ENCODE results near the gene CEACAM3. TPM values are rescaled to one million over a fixed set of nuclear protein-coding genes. Genes with fewer than 3 reads are reported as not detected.

CEACAM3 gene
- total RNA-seq, 1 donor from 2014 or later: 3.4 TPM

GRCh38 chr19:41844601-41845000 is 48.2 kb downstream of the CEACAM3 start, which contains the start of gene LYPD4:
Gene LYPD4, minus strand, starts transcription at chr19:41844683. Its CDS starts 5,398 bp downstream, at chr19:41839285.
- DNase-seq (ENCODE audit: low spot score): no peak

GRCh38 chr19:41845001-41845050 is 48.4 kb downstream of the CEACAM3 start, which contains the start of gene DMRTC2:
Gene DMRTC2, plus strand, starts transcription at chr19:41845042. Its CDS starts 2,387 bp downstream, at chr19:41847429.
- DNase-seq (ENCODE audit: low spot score): no peak

DNA sequence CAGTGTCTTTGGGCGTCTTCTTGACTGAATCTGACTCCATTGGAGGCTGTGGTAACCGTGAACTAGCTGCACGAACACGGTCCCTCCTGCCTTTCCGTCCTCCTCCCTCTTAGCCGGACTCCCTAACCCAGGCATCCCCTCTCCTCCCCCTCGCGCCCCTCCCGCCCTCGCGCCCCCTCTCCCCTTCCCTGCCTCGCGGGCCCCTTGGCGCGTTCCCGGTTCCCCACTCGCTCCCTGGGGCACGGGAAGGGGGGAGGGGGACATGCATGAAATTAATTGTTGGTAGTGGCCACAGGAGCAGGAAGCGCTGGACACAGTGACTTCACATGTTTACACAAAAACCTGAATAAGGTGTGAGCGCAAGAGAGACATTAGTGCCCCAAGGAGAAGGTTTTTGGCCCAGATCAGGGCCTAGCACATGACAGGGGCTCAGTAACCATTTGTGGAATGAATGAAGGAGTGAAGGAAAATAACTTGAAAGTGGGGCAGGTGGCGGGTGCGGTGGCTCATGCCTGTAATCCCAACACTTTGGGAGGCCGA is 48.7 kb downstream of the CEACAM3 start:
- DNase-seq (ENCODE audit: low spot score): no peak

DNA sequence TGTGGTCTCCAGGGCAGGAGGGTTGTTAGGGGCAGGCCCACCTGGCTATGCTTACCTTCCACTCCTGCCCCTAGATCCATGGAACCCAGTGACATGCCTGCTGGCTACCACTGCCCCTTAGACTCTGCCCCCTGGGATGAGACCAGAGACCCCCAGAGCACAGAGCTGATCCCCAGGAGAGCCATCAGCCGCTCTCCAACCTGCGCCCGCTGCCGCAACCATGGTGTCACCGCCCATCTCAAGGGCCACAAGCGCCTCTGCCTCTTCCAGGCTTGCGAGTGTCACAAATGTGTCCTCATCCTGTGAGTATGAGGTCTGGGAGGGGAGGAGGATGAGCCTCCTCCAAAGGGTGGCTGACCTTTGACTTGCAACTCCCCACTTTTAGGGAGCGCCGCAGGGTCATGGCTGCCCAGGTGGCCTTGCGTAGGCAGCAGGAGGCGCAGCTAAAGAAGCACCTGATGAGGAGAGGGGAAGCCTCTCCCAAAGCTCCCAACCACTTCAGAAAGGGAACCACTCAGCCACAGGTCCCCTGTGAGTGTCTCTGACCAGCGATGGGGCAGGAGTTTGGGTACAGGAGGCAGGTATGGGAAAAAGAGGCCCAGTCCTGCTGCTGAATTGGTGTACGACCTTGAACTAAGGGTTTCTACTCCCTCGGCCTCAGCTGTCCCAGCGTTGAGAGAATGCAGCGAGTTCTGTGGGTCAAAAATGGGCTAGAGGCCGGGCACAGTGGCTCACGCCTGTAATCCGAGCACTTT is 51.1 kb downstream of the CEACAM3 start:
- no peak for DNase-seq (ENCODE audit: low spot score)

DNA sequence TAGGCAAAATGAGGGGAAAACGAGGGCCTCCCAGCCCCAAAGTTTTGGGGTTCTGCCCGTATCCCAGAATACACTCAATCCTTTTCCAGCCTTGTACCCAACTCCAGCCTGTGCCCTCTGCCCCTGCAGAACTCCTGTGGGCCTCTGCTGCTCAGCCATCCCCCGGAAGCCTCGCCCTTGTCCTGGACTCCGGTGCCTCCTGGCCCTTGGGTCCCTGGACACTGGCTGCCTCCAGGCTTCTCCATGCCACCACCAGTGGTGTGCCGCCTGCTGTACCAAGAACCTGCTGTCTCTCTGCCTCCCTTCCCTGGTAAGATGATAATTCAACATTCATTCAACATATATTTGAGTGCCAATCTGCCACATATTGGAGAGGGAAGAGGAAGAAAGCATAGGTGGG is 52.3 kb downstream of the CEACAM3 start:
- DNase-seq (ENCODE audit: low spot score): no peak

GRCh38 chr19:41849067-41849466 is 52.7 kb downstream of the CEACAM3 start:
- DNase-seq (ENCODE audit: low spot score): no peak

GRCh38 chr19:41850381-41850780 is 54.0 kb downstream of the CEACAM3 start:
- DNase-seq (ENCODE audit: low spot score): no peak

DNA sequence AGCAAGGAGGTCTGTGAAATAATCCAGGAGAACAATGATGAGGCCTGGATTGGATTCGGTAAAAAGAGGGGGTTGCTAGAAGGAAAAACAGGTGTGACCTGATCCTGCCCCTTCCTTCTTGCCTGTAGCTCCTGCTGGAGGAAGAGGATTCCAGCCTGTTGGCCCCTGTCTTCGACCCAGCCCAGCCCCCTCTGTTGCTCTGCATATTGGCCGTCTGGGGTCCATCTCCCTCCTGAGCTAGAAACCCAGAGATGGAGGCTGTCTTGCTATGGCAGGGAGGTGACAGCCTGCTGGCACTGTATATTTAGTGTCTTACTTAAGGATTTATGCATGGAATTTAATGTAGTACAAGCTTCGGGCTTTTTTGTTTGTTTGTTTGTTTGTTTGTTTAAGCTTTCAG is 55.1 kb downstream of the CEACAM3 start:
- no peak for DNase-seq (ENCODE audit: low spot score)

- no peak for DNase-seq (ENCODE audit: low spot score)
Measured at GRCh38 chr19:41853344-41853743, 57.0 kb downstream of the CEACAM3 start.

DNA sequence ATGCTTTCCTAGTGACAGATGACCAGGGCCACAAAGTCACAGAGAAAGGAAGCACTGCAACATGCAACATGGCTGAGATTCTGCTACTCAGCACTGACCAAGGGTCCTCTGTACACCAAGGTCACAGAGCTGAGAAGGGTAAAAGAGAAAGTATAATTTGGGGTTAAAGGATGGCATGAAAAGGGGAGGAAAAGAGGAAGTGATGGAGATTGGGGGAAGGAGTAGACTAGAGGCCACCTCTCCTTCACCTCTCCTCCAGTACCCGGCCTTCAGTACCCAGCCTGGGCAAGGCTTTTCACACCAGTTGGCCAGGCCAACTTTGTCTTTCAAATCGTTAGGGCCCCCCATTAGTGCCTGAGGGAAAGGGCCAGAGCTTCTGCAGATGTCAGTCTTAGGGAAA is 57.4 kb downstream of the CEACAM3 start:
- DNase-seq (ENCODE audit: low spot score): no peak

DNA sequence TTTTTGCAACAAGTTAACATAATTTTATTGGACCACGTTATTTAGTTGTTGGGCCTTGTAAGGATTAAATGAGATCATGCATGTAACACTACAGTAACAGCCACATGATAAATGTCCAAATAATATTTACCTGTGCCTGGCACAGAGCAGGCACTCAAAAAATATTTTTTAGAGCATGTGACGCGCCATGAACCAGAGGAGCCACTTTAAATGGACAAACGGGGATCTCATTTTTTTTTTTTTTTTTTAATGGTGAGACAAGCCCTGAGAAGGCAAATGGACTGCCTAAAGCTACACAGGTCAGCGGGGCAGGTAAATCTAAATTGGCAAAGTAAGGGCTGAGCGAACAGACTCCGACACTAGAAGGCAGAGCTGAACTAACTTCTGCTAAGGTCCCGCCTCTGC is 62.8 kb downstream of the CEACAM3 start:
- no peak for DNase-seq (ENCODE audit: low spot score)

GRCh38 chr19:41859618-41860418 is 63.4 kb downstream of the CEACAM3 start, which contains the start of gene RPS19:
Gene RPS19, plus strand, starts transcription at chr19:41860255. Its CDS starts 520 bp downstream, at chr19:41860775.
- DNase-seq (ENCODE audit: low spot score): peak; percentile 100

- peak; percentile 20 for DNase-seq (ENCODE audit: low spot score)
Measured at GRCh38 chr19:41860419-41861115, 64.2 kb downstream of the CEACAM3 start.

Other genes starting within 250 kb of the CEACAM3 start
- gene CEACAM21, start 220.4 kb upstream of the CEACAM3 start, total RNA-seq (ENCODE audit: insufficient read depth, low replicate concordance): not detected
- gene CEACAM4, start 169.5 kb upstream of the CEACAM3 start, total RNA-seq (ENCODE audit: insufficient read depth, low replicate concordance): not detected
- 3.6 TPM for gene CEACAM7, start 108.3 kb upstream of the CEACAM3 start, total RNA-seq (ENCODE audit: insufficient read depth, low replicate concordance)
- 1.2 TPM for gene CEACAM5, start 88.0 kb upstream of the CEACAM3 start, total RNA-seq (ENCODE audit: insufficient read depth, low replicate concordance)
- gene CEACAM6, start 41.1 kb upstream of the CEACAM3 start, total RNA-seq (ENCODE audit: insufficient read depth, low replicate concordance): 2.2 TPM
- gene LYPD4, start 48.1 kb downstream of the CEACAM3 start, total RNA-seq (ENCODE audit: insufficient read depth, low replicate concordance): not detected
- 2.9 TPM for gene DMRTC2, start 48.5 kb downstream of the CEACAM3 start, total RNA-seq (ENCODE audit: insufficient read depth, low replicate concordance)
- gene RPS19, start 63.7 kb downstream of the CEACAM3 start, total RNA-seq (ENCODE audit: insufficient read depth, low replicate concordance): 1,124 TPM
- gene CD79A, start 80.7 kb downstream of the CEACAM3 start, total RNA-seq (ENCODE audit: insufficient read depth, low replicate concordance): not detected
- 30.3 TPM for gene ARHGEF1, start 86.6 kb downstream of the CEACAM3 start, total RNA-seq (ENCODE audit: insufficient read depth, low replicate concordance)
- not detected for gene ERFL, start 131.9 kb downstream of the CEACAM3 start, total RNA-seq (ENCODE audit: insufficient read depth, low replicate concordance)
- 146 TPM for gene RABAC1, start 162.7 kb downstream of the CEACAM3 start, total RNA-seq (ENCODE audit: insufficient read depth, low replicate concordance)
- 3.4 TPM for gene ATP1A3, start 197.6 kb downstream of the CEACAM3 start, total RNA-seq (ENCODE audit: insufficient read depth, low replicate concordance)